Lower lobe of right lung (tissue), 2 donors: ENCODE measurements around the gene COLEC11. TPM values are rescaled to one million over a fixed set of nuclear protein-coding genes. Genes with fewer than 3 reads are reported as not detected.
"Not testable (repeated sequence)": the region's sequence is repeated elsewhere in the genome, so short reads cannot be mapped to it uniquely, and the experiment has no call there.

Source experiments
- ATAC-seq, 2 donors: fragments of 200-7000 bp; cut with Tn5 transposase; one replicate each; pipeline ENCODE4 v1.9.1; 2020 to 2022; ENCODE audit warnings: mild to moderate bottlenecking in 2 of 2, moderate library complexity in 2 of 2
- DNase-seq: peaks from one replicate; pipeline ENCODE4 v3.0.0-alpha.2; 2020
- H3K27ac ChIP-seq: fragments of 200-600 bp; one replicate; pipeline ENCODE4 v1.8.0; 2022
- H3K27me3 ChIP-seq: fragments of 200-600 bp; one replicate; pipeline ENCODE4 v1.8.0; 2022; ENCODE audit warnings: low read depth
- H3K36me3 ChIP-seq: fragments of 200-600 bp; one replicate; pipeline ENCODE4 v1.8.0; 2022; ENCODE audit warnings: mild to moderate bottlenecking
- H3K4me1 ChIP-seq: fragments of 200-600 bp; one replicate; pipeline ENCODE4 v1.8.0; 2022
- H3K4me3 ChIP-seq: fragments of 200-600 bp; one replicate; pipeline ENCODE4 v1.8.0; 2022; ENCODE audit warnings: mild to moderate bottlenecking
- H3K9me3 ChIP-seq: fragments of 200-600 bp; one replicate; pipeline ENCODE4 v1.8.0; 2022
- intact Hi-C: fragments of 100-400 bp; cut with DNase I; formaldehyde crosslinking; loops from one replicate; pipeline ENCODE4 v1.11.0; 2022
- total RNA-seq: library from RNA; stranded (reverse); fragmentation: NEBNext Ultra II Directional; extraction: Animal tissue kit (Norgen Biotek cat#: 25700); gene quantifications from one replicate; pipeline ENCODE4 v1.2.1, GENCODE V29; 2021
- TF ChIP-seq, protein P1 (sequence below): fragments of 200-600 bp; IDR thresholded peaks from one replicate; pipeline ENCODE4 v1.8.0; 2022; ENCODE audit warnings: antibody characterized with exemption, mild to moderate bottlenecking
- donor health status: DM: no; HTN: yes; CAD: no; lungs with severe emphysema.

The COLEC11 gene
- total RNA-seq, 1 donor from 2014 or later = 0.30 TPM

DNA sequence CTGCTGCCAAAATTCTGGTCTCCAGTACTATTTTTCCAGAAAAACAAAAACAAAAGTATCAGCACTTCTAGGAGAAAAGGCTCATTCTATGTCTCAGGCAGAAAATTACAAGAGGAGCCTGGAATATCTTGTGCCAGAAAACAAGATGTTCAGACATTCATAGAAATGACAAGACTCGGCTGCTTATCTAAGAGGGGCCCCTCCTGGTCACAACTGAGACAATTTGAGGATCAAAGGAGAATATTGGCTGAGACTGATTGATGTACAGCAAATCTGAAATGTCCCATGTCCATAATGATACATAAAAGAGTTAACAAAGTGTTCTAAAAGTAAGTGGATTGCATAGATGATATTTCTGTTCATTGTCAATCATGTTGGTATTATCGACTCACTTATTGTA, 22.3 kb upstream of the COLEC11 start:
- ATAC-seq = no peak
- H3K4me1 ChIP-seq = peaks cover 27% of the 10 kb centered on the region
- H3K4me3 ChIP-seq = no peak overlapping the region
- no peaks in the 10 kb centered on the region for H3K27me3 ChIP-seq
- intact Hi-C loops = no loop called here
- peaks cover 14% of the 10 kb centered on the region for H3K36me3 ChIP-seq
- no peak overlapping the region for H3K27ac ChIP-seq
- TF ChIP-seq, protein P1, sequence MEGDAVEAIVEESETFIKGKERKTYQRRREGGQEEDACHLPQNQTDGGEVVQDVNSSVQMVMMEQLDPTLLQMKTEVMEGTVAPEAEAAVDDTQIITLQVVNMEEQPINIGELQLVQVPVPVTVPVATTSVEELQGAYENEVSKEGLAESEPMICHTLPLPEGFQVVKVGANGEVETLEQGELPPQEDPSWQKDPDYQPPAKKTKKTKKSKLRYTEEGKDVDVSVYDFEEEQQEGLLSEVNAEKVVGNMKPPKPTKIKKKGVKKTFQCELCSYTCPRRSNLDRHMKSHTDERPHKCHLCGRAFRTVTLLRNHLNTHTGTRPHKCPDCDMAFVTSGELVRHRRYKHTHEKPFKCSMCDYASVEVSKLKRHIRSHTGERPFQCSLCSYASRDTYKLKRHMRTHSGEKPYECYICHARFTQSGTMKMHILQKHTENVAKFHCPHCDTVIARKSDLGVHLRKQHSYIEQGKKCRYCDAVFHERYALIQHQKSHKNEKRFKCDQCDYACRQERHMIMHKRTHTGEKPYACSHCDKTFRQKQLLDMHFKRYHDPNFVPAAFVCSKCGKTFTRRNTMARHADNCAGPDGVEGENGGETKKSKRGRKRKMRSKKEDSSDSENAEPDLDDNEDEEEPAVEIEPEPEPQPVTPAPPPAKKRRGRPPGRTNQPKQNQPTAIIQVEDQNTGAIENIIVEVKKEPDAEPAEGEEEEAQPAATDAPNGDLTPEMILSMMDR = no peak
- H3K9me3 ChIP-seq = no peaks in the 10 kb centered on the region
- no peak for DNase-seq

DNA sequence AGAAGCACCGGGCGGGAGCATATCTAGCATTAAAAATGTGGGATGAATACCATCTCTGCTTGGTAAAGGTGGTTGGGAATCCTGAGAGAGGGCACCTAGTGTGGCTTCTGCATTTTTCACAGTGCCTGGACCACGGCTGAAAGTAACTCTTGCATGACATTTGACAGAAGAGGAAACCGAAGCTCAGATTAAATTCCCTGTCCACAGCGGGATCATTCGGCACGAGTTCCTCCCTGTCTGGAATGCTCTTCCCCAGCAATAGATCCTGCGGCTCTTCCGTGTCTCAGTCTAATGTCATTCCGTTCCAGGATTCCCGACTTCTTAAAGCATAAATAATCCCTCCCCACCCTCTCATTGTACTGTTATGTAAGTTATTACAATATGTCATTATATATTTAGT, 20.8 kb upstream of the COLEC11 start:
- Histone ChIP-seq H3K9me3 (no peaks in the 10 kb centered on the region), H3K27ac (no peak overlapping the region), H3K36me3 (peaks cover 29% of the 10 kb centered on the region), H3K27me3 (no peaks in the 10 kb centered on the region), H3K4me1 (peaks cover 42% of the 10 kb centered on the region), H3K4me3 (peak overlapping the region; percentile 92)
- intact Hi-C loops = no loop called here
- no peak for ATAC-seq
- DNase-seq = no peak
- TF ChIP-seq, protein P1 = no peak

DNA sequence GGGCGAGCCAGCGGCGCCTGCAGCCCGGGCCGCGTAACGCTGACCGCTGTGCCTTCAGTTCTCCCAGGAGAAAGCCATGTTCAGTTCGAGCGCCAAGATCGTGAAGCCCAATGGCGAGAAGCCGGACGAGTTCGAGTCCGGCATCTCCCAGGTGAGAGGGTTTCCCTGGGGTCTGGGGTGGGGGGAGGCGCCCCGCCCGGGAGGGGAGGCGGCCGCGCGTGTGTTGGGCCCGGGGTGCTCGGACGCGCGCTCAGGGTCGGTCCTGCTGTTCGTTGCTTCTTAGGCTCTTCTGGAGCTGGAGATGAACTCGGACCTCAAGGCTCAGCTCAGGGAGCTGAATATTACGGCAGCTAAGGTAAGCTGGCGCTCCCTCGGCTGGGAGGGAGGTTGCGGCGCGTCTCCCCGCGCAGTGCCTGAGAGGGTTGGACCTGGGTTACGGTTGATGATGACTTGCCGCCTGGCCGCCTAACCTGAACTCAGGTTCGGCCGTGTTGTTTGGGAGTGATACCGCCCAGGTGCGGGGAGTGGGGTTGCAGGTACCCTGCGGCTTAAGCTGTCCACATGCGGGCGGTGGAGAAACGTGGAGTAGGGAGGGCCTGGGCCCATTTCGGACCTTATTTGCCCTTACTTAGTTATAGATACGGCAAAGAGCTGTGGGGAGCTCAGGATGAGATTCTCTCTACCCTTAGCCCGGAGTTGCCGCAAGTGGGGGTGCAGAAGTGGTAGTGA, 19.2 kb upstream of the COLEC11 start:
- Histone ChIP-seq H3K4me3 (peak overlapping the region; percentile 92), H3K27ac (peak overlapping the region; percentile 90), H3K9me3 (no peaks in the 10 kb centered on the region), H3K27me3 (no peaks in the 10 kb centered on the region), H3K36me3 (peaks cover 45% of the 10 kb centered on the region), H3K4me1 (peaks cover 45% of the 10 kb centered on the region)
- intact Hi-C loops = no loop called here
- DNase-seq (peak; percentile 57), ATAC-seq (peak; percentile 47 to 61)
- TF ChIP-seq, protein P1 = no peak

DNA sequence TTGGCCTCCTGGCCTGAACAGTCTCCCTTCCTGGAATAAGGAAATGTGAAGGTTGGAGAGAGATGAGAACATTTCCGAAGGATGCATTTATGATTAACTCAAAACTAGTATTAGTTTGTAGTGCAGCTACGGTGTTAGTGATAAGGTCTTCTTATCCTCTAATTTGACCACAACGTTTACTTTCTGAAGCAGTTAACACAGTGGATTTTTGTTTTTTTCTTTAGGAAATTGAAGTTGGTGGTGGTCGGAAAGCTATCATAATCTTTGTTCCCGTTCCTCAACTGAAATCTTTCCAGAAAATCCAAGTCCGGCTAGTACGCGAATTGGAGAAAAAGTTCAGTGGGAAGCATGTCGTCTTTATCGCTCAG, 18.7 kb upstream of the COLEC11 start:
- intact Hi-C loops, H3K27me3 ChIP-seq, DNase-seq, H3K9me3 ChIP-seq, ATAC-seq: not testable (repeated sequence)
- peaks cover 45% of the 10 kb centered on the region for H3K4me1 ChIP-seq
- H3K27ac ChIP-seq = peak overlapping the region; percentile 90
- peaks cover 50% of the 10 kb centered on the region for H3K36me3 ChIP-seq
- H3K4me3 ChIP-seq = peak overlapping the region; percentile 92

DNA sequence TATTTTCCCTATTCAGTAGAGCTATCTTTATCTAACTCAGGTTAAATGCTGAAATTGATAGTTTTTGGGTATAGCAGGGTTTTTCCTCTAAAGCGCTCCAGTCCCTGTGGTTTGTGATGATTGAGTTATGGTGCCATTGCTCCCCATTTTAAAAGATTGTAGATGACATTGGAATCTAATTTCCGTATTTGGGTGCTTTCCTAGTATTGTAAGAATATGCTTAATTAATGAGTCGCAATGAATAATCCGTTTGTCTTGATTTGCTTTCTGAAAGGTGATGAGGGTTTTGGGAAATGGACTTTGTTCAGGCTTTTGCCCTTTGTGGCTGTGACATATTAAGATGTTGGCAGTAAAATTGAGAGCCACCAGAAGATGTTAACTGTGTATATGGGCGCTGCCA, 15.9 kb upstream of the COLEC11 start:
- H3K9me3 ChIP-seq = no peaks in the 10 kb centered on the region
- no peaks in the 10 kb centered on the region for H3K27me3 ChIP-seq
- ATAC-seq (no peak), DNase-seq (no peak)
- peaks cover 78% of the 10 kb centered on the region for H3K36me3 ChIP-seq
- intact Hi-C loops = no loop called here
- no peak overlapping the region for H3K27ac ChIP-seq
- TF ChIP-seq, protein P1 = no peak
- peaks cover 45% of the 10 kb centered on the region for H3K4me1 ChIP-seq
- H3K4me3 ChIP-seq = no peak overlapping the region

DNA sequence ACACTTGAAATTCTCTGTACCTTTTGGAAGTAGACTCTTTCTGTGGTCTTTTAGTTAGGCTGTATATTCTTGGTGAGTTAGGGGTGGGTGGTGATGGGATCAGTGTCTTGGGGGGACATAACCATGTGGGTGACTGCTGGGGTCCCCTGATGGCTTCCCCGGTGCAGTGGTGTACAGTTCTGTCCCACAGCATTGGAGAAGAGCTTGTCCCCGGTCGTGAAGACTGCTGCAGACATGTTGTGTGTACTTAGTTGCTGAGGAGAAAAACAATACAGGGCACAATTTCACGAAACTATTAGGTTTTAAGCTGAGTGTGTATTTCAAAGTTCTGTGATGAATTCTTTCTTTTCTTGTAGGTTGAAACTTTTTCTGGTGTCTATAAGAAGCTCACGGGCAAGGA, 14.5 kb upstream of the COLEC11 start:
- TF ChIP-seq, protein P1 = no peak
- no peaks in the 10 kb centered on the region for H3K27me3 ChIP-seq
- DNase-seq = no peak
- intact Hi-C loops = no loop called here
- peaks cover 38% of the 10 kb centered on the region for H3K4me1 ChIP-seq
- no peak for ATAC-seq
- H3K9me3 ChIP-seq = no peaks in the 10 kb centered on the region
- H3K36me3 ChIP-seq = peaks cover 83% of the 10 kb centered on the region
- H3K27ac ChIP-seq = no peak overlapping the region
- H3K4me3 ChIP-seq = no peak overlapping the region
